Cardiac muscle cell (in vitro differentiated cells and primary cell): Measurements from ENCODE around the gene UNC5A. TPM values are rescaled to one million over a fixed set of nuclear protein-coding genes. Genes with fewer than 3 reads are reported as not detected.

ENCODE experiments used
- DNase-seq, 2 donors: peaks; one replicate each; pipeline versions ENCODE4 v3.0.0 to v3.0.0-alpha.2; 2010 to 2017; ENCODE audit warnings: low read depth in 1 of 2, low spot score in 1 of 2
- H3K27ac ChIP-seq: fragments of 200-600 bp; sonication (generic); 2 replicates; pipeline ENCODE4 v1.5.1; 2016
- H3K27me3 ChIP-seq: fragments of 200-600 bp; sonication (generic); 2 replicates; pipeline ENCODE4 v1.6.0; 2016; ENCODE audit warnings: control low read depth
- H3K36me3 ChIP-seq: fragments of 200-600 bp; sonication (generic); 2 replicates; pipeline ENCODE4 v1.5.1; 2016; ENCODE audit warnings: control low read depth
- H3K4me1 ChIP-seq: fragments of 200-600 bp; sonication (generic); 2 replicates; pipeline ENCODE4 v1.8.1; 2017; ENCODE audit warnings: low read depth, mild to moderate bottlenecking, mixed run types
- H3K4me3 ChIP-seq: fragments of 200-600 bp; sonication (generic); 2 replicates; pipeline ENCODE4 v1.5.1; 2016; ENCODE audit warnings: mild to moderate bottlenecking
- H3K9me3 ChIP-seq: fragments of 200-600 bp; sonication (generic); 2 replicates; pipeline ENCODE4 v1.5.1; 2017; ENCODE audit warnings: low read depth, mild to moderate bottlenecking, control low read depth
- CTCF ChIP-seq: IDR thresholded peaks from 2 replicates; pipeline ENCODE4 v1.5.1; 2012; ENCODE audit warnings: low read depth, mild to moderate bottlenecking, low read length
- polyA plus RNA-seq: library from polyadenylated mRNA; unstranded; fragments of >200 nt; fragmentation: Nextera tagmentation; extraction: Ambion mirVana; gene quantifications from 2 replicates; pipeline ENCODE4 v1.2.1, GENCODE V29; 2016
- total RNA-seq: library from RNA; depleted of rRNA; stranded (reverse); fragments of >200 nt; gene quantifications from 2 replicates; pipeline ENCODE4 v1.2.3, GENCODE V29; 2016

UNC5A gene
- total and polyA plus RNA-seq, 2 experiments from 2014 or later, result 0.26 to 0.86 TPM

- Histone ChIP-seq H3K9me3 (no peaks in the 10 kb centered on the region), H3K27ac (no peak overlapping the region), H3K36me3 (no peaks in the 10 kb centered on the region), H3K4me3 (peak overlapping the region; percentile 60), H3K4me1 (no peaks in the 10 kb centered on the region), H3K27me3 (peaks cover 77% of the 10 kb centered on the region)
- DNase-seq, result peak in 1 of 2 donors; percentile 21
- TF ChIP-seq CTCF, result no peak
Measured at GRCh38 chr5:176809544-176810080, 747 bp upstream of the UNC5A start.

GRCh38 chr5:176810687-176811501, 535 bp downstream of the UNC5A start:
- Histone ChIP-seq H3K27me3 (peaks cover 78% of the 10 kb centered on the region), H3K4me3 (peak overlapping the region; percentile 60), H3K4me1 (no peaks in the 10 kb centered on the region), H3K9me3 (no peaks in the 10 kb centered on the region), H3K27ac (no peak overlapping the region), H3K36me3 (no peaks in the 10 kb centered on the region)
- TF ChIP-seq CTCF, result no peak
- DNase-seq, result peak in 1 of 2 donors; percentile 24

GRCh38 chr5:176812269-176813259, 2.2 kb downstream of the UNC5A start:
- no peaks in the 10 kb centered on the region for H3K36me3 ChIP-seq
- DNase-seq, result peak; percentile 49 to 80
- no peak overlapping the region for H3K4me3 ChIP-seq
- H3K27ac ChIP-seq, result no peak overlapping the region
- H3K27me3 ChIP-seq, result peaks cover 66% of the 10 kb centered on the region
- no peaks in the 10 kb centered on the region for H3K9me3 ChIP-seq
- peak; percentile 68 for TF ChIP-seq CTCF
- H3K4me1 ChIP-seq, result peaks cover 8% of the 10 kb centered on the region

GRCh38 chr5:176813587-176814312, 3.4 kb downstream of the UNC5A start:
- TF ChIP-seq CTCF, result no peak
- no peak for DNase-seq
- H3K36me3 ChIP-seq, result no peaks in the 10 kb centered on the region
- H3K4me3 ChIP-seq, result no peak overlapping the region
- H3K4me1 ChIP-seq, result peaks cover 8% of the 10 kb centered on the region
- peaks cover 61% of the 10 kb centered on the region for H3K27me3 ChIP-seq
- no peak overlapping the region for H3K27ac ChIP-seq
- H3K9me3 ChIP-seq, result no peaks in the 10 kb centered on the region

GRCh38 chr5:176814313-176814685, 3.9 kb downstream of the UNC5A start:
- no peak for TF ChIP-seq CTCF
- no peak overlapping the region for H3K4me3 ChIP-seq
- no peak for DNase-seq
- H3K4me1 ChIP-seq, result peaks cover 8% of the 10 kb centered on the region
- H3K9me3 ChIP-seq, result no peaks in the 10 kb centered on the region
- H3K27ac ChIP-seq, result no peak overlapping the region
- H3K36me3 ChIP-seq, result no peaks in the 10 kb centered on the region
- H3K27me3 ChIP-seq, result peaks cover 60% of the 10 kb centered on the region
